Measurements from ENCODE around the gene DBNDD2.

The DBNDD2 gene

GRCh38 chr20:45378191-45378590 is 29.9 kb upstream of the DBNDD2 start, which contains the start of gene TP53TG5:
TSS of gene TP53TG5 (minus strand) at chr20:45378325. CDS start at chr20:45378236, 89 bp downstream.
- no peak for DNase-seq (ENCODE audit: low spot score)

- DNase-seq (ENCODE audit: low spot score) = no peak
Measured at GRCh38 chr20:45387274-45387673, 20.8 kb upstream of the DBNDD2 start.

- no peak for DNase-seq (ENCODE audit: low spot score)
Measured at GRCh38 chr20:45390931-45391330, 17.2 kb upstream of the DBNDD2 start.

GRCh38 chr20:45391559-45391958 is 16.5 kb upstream of the DBNDD2 start:
- DNase-seq (ENCODE audit: low spot score) = no peak

GRCh38 chr20:45392733-45393132 is 15.4 kb upstream of the DBNDD2 start:
- no peak for DNase-seq (ENCODE audit: low spot score)

GRCh38 chr20:45394221-45395113 is 13.6 kb upstream of the DBNDD2 start:
- DNase-seq (ENCODE audit: low spot score) = no peak

- no peak for DNase-seq (ENCODE audit: low spot score)
Measured at GRCh38 chr20:45395114-45395415, 13.0 kb upstream of the DBNDD2 start.

GRCh38 chr20:45399018-45399417 is 9.1 kb upstream of the DBNDD2 start:
- no peak for DNase-seq (ENCODE audit: low spot score)

- DNase-seq (ENCODE audit: low spot score) = no peak
Measured at GRCh38 chr20:45400346-45401031, 7.6 kb upstream of the DBNDD2 start.

GRCh38 chr20:45402946-45403345 is 5.1 kb upstream of the DBNDD2 start:
- no peak for DNase-seq (ENCODE audit: low spot score)

GRCh38 chr20:45404438-45404837 is 3.7 kb upstream of the DBNDD2 start:
- DNase-seq (ENCODE audit: low spot score) = no peak

- no peak for DNase-seq (ENCODE audit: low spot score)
Measured at GRCh38 chr20:45405571-45406259, 2.4 kb upstream of the DBNDD2 start.

GRCh38 chr20:45406260-45407066 is 1.6 kb upstream of the DBNDD2 start:
- peak; percentile 16 for DNase-seq (ENCODE audit: low spot score)

- DNase-seq (ENCODE audit: low spot score) = no peak
Measured at GRCh38 chr20:45407067-45407745, 883 bp upstream of the DBNDD2 start.

- DNase-seq (ENCODE audit: low spot score) = no peak
Measured at GRCh38 chr20:45408646-45409213, 641 bp downstream of the DBNDD2 start.

- DNase-seq (ENCODE audit: low spot score) = no peak
Measured at GRCh38 chr20:45409521-45410272, 1.6 kb downstream of the DBNDD2 start.

- DNase-seq (ENCODE audit: low spot score) = no peak
Measured at GRCh38 chr20:45410887-45411286, 2.8 kb downstream of the DBNDD2 start.

GRCh38 chr20:45412653-45413052 is 4.6 kb downstream of the DBNDD2 start:
- DNase-seq (ENCODE audit: low spot score) = no peak

- DNase-seq (ENCODE audit: low spot score) = no peak
Measured at GRCh38 chr20:45413479-45413878, 5.4 kb downstream of the DBNDD2 start.
